ENCODE results near the gene OLFML1.

The OLFML1 gene

GRCh38 chr11:7537265-7537664 lies 52.0 kb downstream of the OLFML1 start:
- no peak for TF ChIP-seq EZH2phosphoT487 (conservative IDR thresholded peaks at IDR 0.05; ENCODE audit: low read length)
- no peak for TF ChIP-seq CTCF (IDR thresholded peaks at IDR 0.05; ENCODE audit: insufficient read depth, low read length, poor library complexity, severe bottlenecking)
- Histone ChIP-seq H3K27me3 (ENCODE audit: low read length) (no peaks in the 10 kb centered on the region), H3K9me3 (ENCODE audit: insufficient read depth, low read length) (no peaks in the 10 kb centered on the region), H3K4me2 (ENCODE audit: low read depth, low read length, poor library complexity, severe bottlenecking) (no peak overlapping the region), H3K9me2 (replicated peaks; ENCODE audit: insufficient read depth, low read length) (no peaks in the 10 kb centered on the region), H3K36me3 (ENCODE audit: low read length) (no peaks in the 10 kb centered on the region), H4K20me1 (ENCODE audit: low read depth, low read length) (no peaks in the 10 kb centered on the region), H3K4me3 (ENCODE audit: insufficient read depth, low read length, poor library complexity, severe bottlenecking) (no peak overlapping the region), H3K9ac (ENCODE audit: low read length) (no peak overlapping the region), H3F3A (ENCODE audit: insufficient read depth) (no peaks in the 10 kb centered on the region), H3K27ac (ENCODE audit: low read depth, low read length) (no peak overlapping the region), H2AFZ (ENCODE audit: low read depth, low read length, severe bottlenecking) (no peak overlapping the region), H3K79me2 (ENCODE audit: insufficient read depth, low read length) (no peaks in the 10 kb centered on the region)

GRCh38 chr11:7538031-7538430 lies 52.7 kb downstream of the OLFML1 start:
- Histone ChIP-seq H3K4me2 (ENCODE audit: low read depth, low read length, poor library complexity, severe bottlenecking) (no peak overlapping the region), H3F3A (ENCODE audit: insufficient read depth) (no peaks in the 10 kb centered on the region), H3K4me3 (ENCODE audit: insufficient read depth, low read length, poor library complexity, severe bottlenecking) (no peak overlapping the region), H3K27me3 (ENCODE audit: low read length) (no peaks in the 10 kb centered on the region), H3K9me3 (ENCODE audit: insufficient read depth, low read length) (no peaks in the 10 kb centered on the region), H3K27ac (ENCODE audit: low read depth, low read length) (no peak overlapping the region), H3K9me2 (replicated peaks; ENCODE audit: insufficient read depth, low read length) (no peaks in the 10 kb centered on the region), H2AFZ (ENCODE audit: low read depth, low read length, severe bottlenecking) (no peak overlapping the region), H3K79me2 (ENCODE audit: insufficient read depth, low read length) (no peaks in the 10 kb centered on the region), H3K36me3 (ENCODE audit: low read length) (no peaks in the 10 kb centered on the region), H4K20me1 (ENCODE audit: low read depth, low read length) (no peaks in the 10 kb centered on the region), H3K9ac (ENCODE audit: low read length) (no peak overlapping the region)
- TF ChIP-seq CTCF (IDR thresholded peaks at IDR 0.05; ENCODE audit: insufficient read depth, low read length, poor library complexity, severe bottlenecking) (no peak), EZH2phosphoT487 (conservative IDR thresholded peaks at IDR 0.05; ENCODE audit: low read length) (no peak)

- Histone ChIP-seq H3K27me3 (ENCODE audit: low read length) (no peaks in the 10 kb centered on the region), H3K4me3 (ENCODE audit: insufficient read depth, low read length, poor library complexity, severe bottlenecking) (no peak overlapping the region), H3K36me3 (ENCODE audit: low read length) (no peaks in the 10 kb centered on the region), H3K79me2 (ENCODE audit: insufficient read depth, low read length) (no peaks in the 10 kb centered on the region), H3K4me2 (ENCODE audit: low read depth, low read length, poor library complexity, severe bottlenecking) (no peak overlapping the region), H3K9me2 (replicated peaks; ENCODE audit: insufficient read depth, low read length) (no peaks in the 10 kb centered on the region), H3K9me3 (ENCODE audit: insufficient read depth, low read length) (no peaks in the 10 kb centered on the region), H3F3A (ENCODE audit: insufficient read depth) (no peaks in the 10 kb centered on the region), H3K9ac (ENCODE audit: low read length) (no peak overlapping the region), H2AFZ (ENCODE audit: low read depth, low read length, severe bottlenecking) (no peak overlapping the region), H4K20me1 (ENCODE audit: low read depth, low read length) (no peaks in the 10 kb centered on the region), H3K27ac (ENCODE audit: low read depth, low read length) (no peak overlapping the region)
- TF ChIP-seq CTCF (IDR thresholded peaks at IDR 0.05; ENCODE audit: insufficient read depth, low read length, poor library complexity, severe bottlenecking) (no peak), EZH2phosphoT487 (conservative IDR thresholded peaks at IDR 0.05; ENCODE audit: low read length) (no peak)
Measured at GRCh38 chr11:7538466-7539454, 53.5 kb downstream of the OLFML1 start.
